Fibroblast of the aortic adventitia (primary cell): ENCODE measurements around the gene CEP112. TPM values are rescaled to one million over a fixed set of nuclear protein-coding genes. Genes with fewer than 3 reads are reported as not detected.
A peak's percentile ranks its signal among the peaks of the same experiment; 100 is the strongest.

Experiments used
- DNase-seq: peaks from one replicate; pipeline ENCODE4 v3.0.0-alpha.2; 2010; ENCODE audit warnings: low read depth
- H3K4me3 ChIP-seq: 2 replicates; pipeline ENCODE4 v1.5.1; 2011; ENCODE audit warnings: low read depth, mild to moderate bottlenecking, control low read depth, low read length, moderate library complexity
- total RNA-seq: library from RNA; depleted of rRNA; stranded (reverse); fragments of >200 nt; gene quantifications from 2 replicates; pipeline ENCODE4 v1.2.3, GENCODE V29; 2012; ENCODE audit warnings: low replicate concordance
- TF ChIP-seq, protein P1 (sequence below): IDR thresholded peaks from 2 replicates; pipeline ENCODE4 v1.5.1; 2011; ENCODE audit warnings: mild to moderate bottlenecking, low read length, control low read depth, inconsistent platforms; ENCODE audit not compliant: insufficient read depth

The CEP112 gene
- total RNA-seq, 1 donor: 7.2 TPM

DNA sequence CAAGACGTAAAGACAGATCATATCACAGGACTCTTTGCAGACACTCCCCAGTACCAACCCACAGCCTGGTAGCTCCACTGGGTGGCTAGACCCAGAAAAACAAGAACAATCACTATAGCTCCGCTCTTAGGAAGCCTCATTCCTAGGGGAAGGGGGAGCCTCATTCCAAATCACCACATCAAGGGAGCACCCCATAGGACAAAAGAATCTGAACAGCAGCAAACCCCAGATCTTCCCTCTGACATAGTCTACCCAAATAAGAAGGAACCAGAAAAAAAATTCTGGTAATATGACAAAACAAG is 237.8 kb downstream of the CEP112 start:
- H3K4me3 ChIP-seq: no peak overlapping the region
- no peak for DNase-seq
- TF ChIP-seq, protein P1, sequence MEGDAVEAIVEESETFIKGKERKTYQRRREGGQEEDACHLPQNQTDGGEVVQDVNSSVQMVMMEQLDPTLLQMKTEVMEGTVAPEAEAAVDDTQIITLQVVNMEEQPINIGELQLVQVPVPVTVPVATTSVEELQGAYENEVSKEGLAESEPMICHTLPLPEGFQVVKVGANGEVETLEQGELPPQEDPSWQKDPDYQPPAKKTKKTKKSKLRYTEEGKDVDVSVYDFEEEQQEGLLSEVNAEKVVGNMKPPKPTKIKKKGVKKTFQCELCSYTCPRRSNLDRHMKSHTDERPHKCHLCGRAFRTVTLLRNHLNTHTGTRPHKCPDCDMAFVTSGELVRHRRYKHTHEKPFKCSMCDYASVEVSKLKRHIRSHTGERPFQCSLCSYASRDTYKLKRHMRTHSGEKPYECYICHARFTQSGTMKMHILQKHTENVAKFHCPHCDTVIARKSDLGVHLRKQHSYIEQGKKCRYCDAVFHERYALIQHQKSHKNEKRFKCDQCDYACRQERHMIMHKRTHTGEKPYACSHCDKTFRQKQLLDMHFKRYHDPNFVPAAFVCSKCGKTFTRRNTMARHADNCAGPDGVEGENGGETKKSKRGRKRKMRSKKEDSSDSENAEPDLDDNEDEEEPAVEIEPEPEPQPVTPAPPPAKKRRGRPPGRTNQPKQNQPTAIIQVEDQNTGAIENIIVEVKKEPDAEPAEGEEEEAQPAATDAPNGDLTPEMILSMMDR: no peak

DNA sequence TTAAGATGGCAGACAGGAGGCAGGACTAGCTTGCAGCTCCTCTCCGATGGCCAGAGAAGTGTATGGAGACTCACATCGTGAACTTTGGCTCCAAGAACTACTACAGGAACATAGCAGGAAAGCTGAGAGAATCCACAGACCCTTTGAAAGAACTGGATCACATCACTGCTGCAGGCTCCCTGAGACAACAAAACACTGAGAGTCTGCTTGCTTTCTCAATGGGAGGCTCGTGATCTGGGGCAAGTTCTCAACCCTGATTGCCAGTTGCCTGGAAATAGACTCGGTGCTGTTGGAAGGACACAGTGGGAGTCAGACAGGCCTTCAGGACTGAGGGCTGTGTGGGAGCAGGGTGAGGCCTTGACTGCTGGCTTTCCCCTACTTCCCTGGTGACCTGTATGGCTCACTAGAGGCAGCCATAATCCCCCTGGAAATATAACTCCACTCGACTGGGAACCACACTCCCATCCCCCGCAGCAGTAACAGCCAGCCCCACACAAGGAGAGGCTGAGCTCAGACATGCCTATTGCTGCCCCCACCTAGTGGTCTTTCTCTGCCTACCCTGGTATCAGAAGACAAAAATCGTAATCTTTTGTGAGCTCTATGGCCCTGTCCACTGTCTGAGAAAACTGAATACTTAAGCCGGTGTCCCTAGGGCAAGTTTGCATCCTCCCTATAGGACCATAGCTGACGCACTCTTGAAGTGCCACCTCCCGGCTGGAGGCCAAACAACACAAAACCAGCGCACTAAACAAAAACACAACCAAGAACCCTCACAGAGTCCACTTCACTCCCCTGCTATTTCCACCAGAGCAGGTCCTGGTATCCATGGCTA is 238.4 kb downstream of the CEP112 start:
- H3K4me3 ChIP-seq: no peak overlapping the region
- no peak for DNase-seq
- TF ChIP-seq, protein P1: no peak

DNA sequence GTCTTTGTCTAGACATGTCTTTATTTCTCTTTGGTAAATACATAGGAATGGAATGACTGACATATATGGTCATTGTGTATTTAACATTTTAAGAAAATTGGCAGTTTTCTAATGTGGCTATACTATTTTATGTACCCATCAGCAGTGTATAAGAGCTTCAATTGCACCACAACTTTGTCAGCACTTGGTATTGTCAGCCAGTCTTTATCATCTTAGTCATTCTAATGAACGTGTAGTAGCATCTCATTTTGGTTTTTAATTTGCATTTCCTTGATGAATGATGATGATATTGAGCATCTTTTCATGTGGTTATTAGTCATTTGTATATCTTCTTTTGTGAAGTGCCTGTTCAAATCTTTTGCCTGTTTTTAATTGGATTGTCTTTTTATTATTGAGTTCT is 239.3 kb downstream of the CEP112 start:
- TF ChIP-seq, protein P1: no peak
- no peak for DNase-seq
- no peak overlapping the region for H3K4me3 ChIP-seq

DNA sequence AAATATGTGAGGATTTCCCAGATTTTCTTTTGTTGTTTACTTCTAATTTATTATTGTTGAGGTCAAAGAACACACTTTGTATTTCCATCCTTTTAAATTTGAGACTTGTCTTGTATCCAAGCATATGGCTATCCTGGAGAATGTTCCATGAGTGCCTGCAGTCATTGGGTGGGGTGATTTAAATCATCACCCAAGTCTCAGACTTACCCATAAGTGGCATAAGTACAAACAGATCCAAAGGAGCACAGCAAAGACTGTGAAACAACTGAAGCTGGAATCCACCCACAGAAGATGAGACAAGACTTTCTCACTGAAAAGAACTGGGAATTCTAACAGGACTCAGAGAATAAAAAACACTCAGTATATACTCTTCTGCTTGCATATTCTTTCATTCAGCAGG is 239.9 kb downstream of the CEP112 start:
- no peak overlapping the region for H3K4me3 ChIP-seq
- DNase-seq: no peak
- TF ChIP-seq, protein P1: no peak

DNA sequence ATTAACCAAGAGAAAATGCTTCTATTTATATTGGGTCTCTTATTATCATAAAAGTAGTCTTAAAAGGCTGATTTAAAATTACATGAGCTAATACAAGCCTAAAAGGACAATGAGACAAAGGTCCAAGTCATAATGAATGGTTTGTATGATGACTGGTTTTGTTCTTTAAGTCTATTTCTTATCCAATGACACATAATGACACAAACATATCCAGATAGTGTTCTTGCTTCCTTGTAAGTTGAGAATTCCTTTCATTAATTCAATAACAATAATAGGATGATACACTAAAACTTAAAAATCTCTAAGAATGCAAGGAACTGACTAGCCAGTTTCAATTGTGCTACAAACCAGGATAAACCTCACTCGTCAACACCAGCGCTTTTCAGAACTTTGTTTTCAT is 244.1 kb downstream of the CEP112 start:
- TF ChIP-seq, protein P1: no peak
- H3K4me3 ChIP-seq: no peak overlapping the region
- peak; percentile 39 for DNase-seq

DNA sequence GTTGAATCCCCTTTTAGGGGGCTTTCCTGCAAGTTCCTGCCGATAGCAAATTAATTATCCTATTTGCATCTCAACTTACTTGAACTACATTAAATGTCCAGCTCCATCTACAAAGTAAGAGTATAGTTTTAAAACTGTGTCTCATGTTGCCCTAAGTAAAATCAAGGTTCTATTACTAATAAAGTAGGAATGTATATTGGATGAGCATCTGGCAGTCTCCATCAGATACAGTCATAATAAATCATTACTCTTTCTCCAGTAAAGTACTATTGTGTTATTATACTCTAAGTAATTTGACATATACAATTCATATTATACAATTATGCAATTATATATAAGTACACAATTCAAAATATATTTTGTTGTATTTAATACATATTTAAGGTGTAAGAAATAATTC is 249.3 kb downstream of the CEP112 start:
- H3K4me3 ChIP-seq: no peak overlapping the region
- TF ChIP-seq, protein P1: no peak
- no peak for DNase-seq
